CD14-positive monocyte (primary cell): ENCODE data around the gene SYNDIG1. TPM values are rescaled to one million over a fixed set of nuclear protein-coding genes. Genes with fewer than 3 reads are reported as not detected.

Experiments
- DNase-seq, 3 donors: peaks; one replicate each; pipeline ENCODE4 v3.0.0-alpha.2; 2011 to 2022
- H2AFZ ChIP-seq: 2 replicates; pipeline ENCODE4 v1.6.0; 2012; ENCODE audit warnings: mild to moderate bottlenecking, low read depth, low read length, inconsistent platforms; ENCODE audit not compliant: insufficient read depth, poor library complexity, severe bottlenecking
- H3K27ac ChIP-seq, 2 donors: 1 replicate in 1 of 2; 2 replicates in 1 of 2; pipeline ENCODE4 v1.5.1; 2012 to 2013; ENCODE audit warnings: low read length in 2 of 2, control low read depth in 1 of 2, inconsistent platforms in 1 of 2, low read depth in 1 of 2, mild to moderate bottlenecking in 1 of 2
- H3K27me3 ChIP-seq, 2 donors: one replicate each; pipeline versions ENCODE4 v1.6.0 to v1.6.1; 2011 to 2013; ENCODE audit warnings: low read length in 2 of 2; ENCODE audit not compliant: control insufficient read depth in 2 of 2, insufficient read depth in 2 of 2
- H3K36me3 ChIP-seq, 2 donors: replicated peaks in 1 of 2; 1 replicate in 1 of 2; 2 replicates in 1 of 2; pipeline versions ENCODE4 v1.5.1 to v1.6.1; 2012 to 2013; ENCODE audit warnings: low read length in 2 of 2, control low read depth in 1 of 2, inconsistent platforms in 1 of 2, mild to moderate bottlenecking in 1 of 2; ENCODE audit not compliant: insufficient read depth in 2 of 2, control insufficient read depth in 1 of 2
- H3K4me1 ChIP-seq, 2 donors: 1 replicate in 1 of 2; 2 replicates in 1 of 2; pipeline versions ENCODE4 v1.5.1 to v1.6.1; 2012 to 2013; ENCODE audit warnings: low read length in 2 of 2, control low read depth in 1 of 2, inconsistent platforms in 1 of 2, mild to moderate bottlenecking in 1 of 2, moderate library complexity in 1 of 2; ENCODE audit not compliant: insufficient read depth in 2 of 2, control insufficient read depth in 1 of 2
- H3K4me2 ChIP-seq: replicated peaks from 2 replicates; pipeline ENCODE3; 2012; ENCODE audit warnings: low read length, moderate library complexity, mild to moderate bottlenecking; ENCODE audit not compliant: poor library complexity, severe bottlenecking; ENCODE audit errors: extremely low read depth
- H3K4me3 ChIP-seq, 3 experiments: fragments of 200-600 bp in 1 of 3; sonication (generic) in 1 of 3; replicated peaks in 1 of 3; 1 replicate in 2 of 3; 2 replicates in 1 of 3; pipeline ENCODE4 v1.5.1; 2011 to 2013; ENCODE audit warnings: low read length in 3 of 3, mild to moderate bottlenecking in 3 of 3, control low read depth in 2 of 3, low read depth in 2 of 3, inconsistent platforms in 1 of 3, moderate library complexity in 1 of 3
- H3K79me2 ChIP-seq: 2 replicates; pipeline ENCODE4 v1.6.0; 2012; ENCODE audit warnings: mild to moderate bottlenecking, control low read depth, inconsistent platforms, low read length, moderate library complexity; ENCODE audit not compliant: insufficient read depth
- H3K9ac ChIP-seq: 2 replicates; pipeline ENCODE4 v1.6.0; 2017; ENCODE audit warnings: low read length, mild to moderate bottlenecking; ENCODE audit not compliant: insufficient read depth, poor library complexity, severe bottlenecking
- H3K9me3 ChIP-seq, 2 donors: replicated peaks in 1 of 2; 1 replicate in 1 of 2; 2 replicates in 1 of 2; pipeline versions ENCODE4 v1.5.1 to v1.6.1; 2012 to 2013; ENCODE audit warnings: low read length in 2 of 2, control low read depth in 1 of 2; ENCODE audit not compliant: control insufficient read depth in 1 of 2, insufficient read depth in 1 of 2
- H4K20me1 ChIP-seq: 2 replicates; pipeline ENCODE4 v1.6.0; 2012; ENCODE audit warnings: mild to moderate bottlenecking, low read length, control low read depth, moderate library complexity; ENCODE audit not compliant: insufficient read depth
- H3K27ac Mint-ChIP-seq, 7 donors: one replicate each; pipeline ENCODE4 v1.8.0; 2020; ENCODE audit warnings: mild to moderate bottlenecking in 7 of 7, mixed read lengths in 7 of 7, moderate library complexity in 6 of 7, inconsistent platforms in 2 of 7
- H3K27me3 Mint-ChIP-seq, 3 donors: one replicate each; pipeline ENCODE4 v1.8.0; 2021 to 2022; ENCODE audit warnings: low read depth in 3 of 3, mild to moderate bottlenecking in 3 of 3, mixed read lengths in 3 of 3, moderate library complexity in 3 of 3, inconsistent platforms in 1 of 3
- H3K36me3 Mint-ChIP-seq, 2 donors: one replicate each; pipeline ENCODE4 v1.8.0; 2020; ENCODE audit warnings: mixed read lengths in 2 of 2, inconsistent platforms in 1 of 2, mild to moderate bottlenecking in 1 of 2
- H3K4me1 Mint-ChIP-seq: one replicate; pipeline ENCODE4 v1.8.0; 2020; ENCODE audit warnings: mild to moderate bottlenecking, mixed read lengths
- H3K4me3 Mint-ChIP-seq, 2 donors: one replicate each; pipeline ENCODE4 v1.8.0; 2020; ENCODE audit warnings: mild to moderate bottlenecking in 2 of 2, mixed read lengths in 2 of 2, moderate library complexity in 1 of 2
- H3K9me3 Mint-ChIP-seq, 7 donors: one replicate each; pipeline ENCODE4 v1.8.0; 2020 to 2022; ENCODE audit warnings: mixed read lengths in 7 of 7, mild to moderate bottlenecking in 6 of 7, moderate library complexity in 6 of 7, inconsistent platforms in 2 of 7
- CTCF ChIP-seq: fragments of 200-600 bp; IDR thresholded peaks from one replicate; pipeline ENCODE4 v1.8.0; 2022; ENCODE audit warnings: antibody characterized with exemption, mild to moderate bottlenecking
- WGBS: methylation state at CpG from one replicate; pipeline ENCODE4 v1.1.5; 2013; ENCODE audit warnings: missing lambda C conversion rate; ENCODE audit not compliant: insufficient coverage; 5-methylcytosine and 5-hydroxymethylcytosine counted together
- intact Hi-C, 2 donors: fragments of 100-400 bp; cut with micrococcal nuclease; formaldehyde crosslinking; loops; one replicate each; pipeline versions ENCODE4 v1.15.0 to v1.15.1; 2023
- polyA plus RNA-seq, 3 donors: library from polyadenylated mRNA; depleted of rRNA in 1 of 3; unstranded in 2 of 3; stranded (reverse) in 1 of 3; fragments of 300-500 nt in 2 of 3; fragments of >200 nt in 1 of 3; fragmentation: Illumina TruSeq in 2 of 3; gene quantifications; 1 replicate in 2 of 3; 2 replicates in 1 of 3; pipeline ENCODE4 v1.2.3, GENCODE V29; 2012 to 2021

Gene SYNDIG1
- polyA plus RNA-seq, 3 donors, result not detected

DNA sequence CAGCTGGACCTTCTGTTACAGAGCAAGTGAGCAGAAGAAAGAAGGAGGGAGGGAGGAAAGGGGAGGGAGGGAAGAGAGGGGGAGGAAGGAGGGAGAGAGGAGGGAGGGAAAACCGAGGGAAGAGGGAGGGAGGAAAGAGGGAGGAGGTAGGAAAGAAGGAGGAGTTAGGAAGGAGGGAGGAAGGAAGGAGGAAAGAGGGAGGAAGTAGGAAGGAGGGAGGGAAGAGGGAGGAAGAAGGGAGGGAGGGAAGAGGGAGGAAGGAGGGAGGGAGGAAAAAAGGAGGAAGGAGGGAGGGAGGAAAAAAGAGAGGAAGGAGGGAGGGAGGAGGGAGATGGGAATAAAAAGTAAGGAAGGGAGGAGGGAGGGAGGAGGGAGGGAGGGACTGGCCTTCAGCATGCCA lies 191.8 kb downstream of the SYNDIG1 start:
- TF ChIP-seq CTCF, result no peak
- 77% methylated on average over 1 of the region's 1 CpG for WGBS
- Histone ChIP-seq H3K36me3 (no peaks in the 10 kb centered on the region), H3K27ac (no peak overlapping the region), H3K79me2 (no peaks in the 10 kb centered on the region), H3K4me1 (no peaks in the 10 kb centered on the region), H2AFZ (no peak overlapping the region), H3K9ac (no peak overlapping the region), H3K9me3 (no peaks in the 10 kb centered on the region), H3K27me3 (no peaks in the 10 kb centered on the region), H4K20me1 (no peaks in the 10 kb centered on the region), H3K4me2 (no peak overlapping the region), H3K4me3 (no peak overlapping the region)
- peaks cover 0 to 5% (median 4%) of the 10 kb centered on the region in 3 donors for H3K27me3 Mint-ChIP-seq
- H3K4me1 Mint-ChIP-seq, result no peaks in the 10 kb centered on the region
- no peak for DNase-seq
- no peaks in the 10 kb centered on the region for H3K9me3 Mint-ChIP-seq
- no peaks in the 10 kb centered on the region for H3K36me3 Mint-ChIP-seq
- no peak overlapping the region for H3K4me3 Mint-ChIP-seq
- H3K27ac Mint-ChIP-seq, result no peak overlapping the region
- intact Hi-C loops, result no loop called here

DNA sequence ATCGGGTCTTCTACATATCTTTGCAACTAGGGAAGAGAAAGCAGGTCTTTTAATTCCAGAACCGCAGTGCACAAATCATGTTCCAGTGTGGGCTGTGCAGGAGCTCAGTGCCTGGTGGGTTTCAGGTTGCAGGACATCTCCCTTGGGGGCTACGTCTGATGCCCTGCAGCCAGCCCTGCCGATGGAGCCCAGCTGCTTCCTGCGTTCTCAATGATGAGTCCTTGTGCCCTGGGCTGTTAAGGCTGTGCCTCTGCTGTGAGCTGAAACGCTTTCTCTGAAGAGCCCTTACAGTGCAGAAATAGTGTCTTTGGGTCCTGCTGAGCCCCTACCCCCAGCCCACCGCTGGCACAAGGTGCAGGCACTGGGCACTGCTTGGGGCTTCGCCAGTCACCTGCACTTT lies 192.9 kb downstream of the SYNDIG1 start:
- H3K27me3 Mint-ChIP-seq, result peaks cover 0 to 8% (median 4%) of the 10 kb centered on the region in 3 donors

More for the DNA sequence above, 192.9 kb downstream of the SYNDIG1 start:
- H3K4me3 ChIP-seq, result no peak overlapping the region
- no peaks in the 10 kb centered on the region for H3K9me3 Mint-ChIP-seq
- H3K4me3 Mint-ChIP-seq, result no peak overlapping the region
- H3K4me1 Mint-ChIP-seq, result no peaks in the 10 kb centered on the region
- H3K4me1 ChIP-seq, result no peaks in the 10 kb centered on the region
- TF ChIP-seq CTCF, result no peak
- intact Hi-C loops, result no loop called here
- no peak overlapping the region for H3K9ac ChIP-seq
- 71% methylated on average over 8 of the region's 8 CpGs for WGBS
- no peak overlapping the region for H3K27ac ChIP-seq
- no peaks in the 10 kb centered on the region for H3K79me2 ChIP-seq
- H3K27ac Mint-ChIP-seq, result no peak overlapping the region
- H3K27me3 ChIP-seq, result no peaks in the 10 kb centered on the region
- H4K20me1 ChIP-seq, result no peaks in the 10 kb centered on the region
- H3K36me3 Mint-ChIP-seq, result no peaks in the 10 kb centered on the region
- DNase-seq, result no peak
- no peak overlapping the region for H3K4me2 ChIP-seq
- no peak overlapping the region for H2AFZ ChIP-seq
- H3K9me3 ChIP-seq, result no peaks in the 10 kb centered on the region
- H3K36me3 ChIP-seq, result no peaks in the 10 kb centered on the region
